CD1c-positive myeloid dendritic cell (primary cell): ENCODE results near the gene SYT2.
"Not testable (repeated sequence)": the region's sequence is repeated elsewhere in the genome, so short reads cannot be mapped to it uniquely, and the experiment has no call there.

Experiments used
- DNase-seq: peaks from one replicate; pipeline ENCODE4 v3.0.0-alpha.2; 2016; ENCODE audit errors: extremely low spot score

The SYT2 gene

GRCh38 chr1:202623075-202623474 lies 87.2 kb downstream of the SYT2 start:
- no peak for DNase-seq

DNA sequence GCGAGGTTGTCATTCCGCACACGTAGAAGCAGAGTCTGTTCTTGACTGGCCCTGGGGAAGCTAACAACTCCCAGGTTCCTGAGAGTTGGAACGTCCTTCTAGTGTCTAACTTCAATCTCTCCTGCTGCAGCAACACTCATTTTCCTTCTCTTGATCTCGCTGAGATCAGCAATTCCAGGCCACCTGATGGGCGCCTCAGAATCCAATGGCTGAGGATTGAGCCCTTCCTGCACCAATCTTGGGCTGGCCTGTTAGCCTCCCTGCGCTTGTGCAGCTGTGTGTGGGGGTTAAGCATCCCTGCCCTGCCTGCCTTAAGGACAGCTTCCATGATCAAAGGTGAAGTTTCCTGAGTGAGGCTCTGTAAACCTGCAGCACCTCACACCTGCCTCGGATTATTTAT lies 87.9 kb downstream of the SYT2 start:
- no peak for DNase-seq

DNA sequence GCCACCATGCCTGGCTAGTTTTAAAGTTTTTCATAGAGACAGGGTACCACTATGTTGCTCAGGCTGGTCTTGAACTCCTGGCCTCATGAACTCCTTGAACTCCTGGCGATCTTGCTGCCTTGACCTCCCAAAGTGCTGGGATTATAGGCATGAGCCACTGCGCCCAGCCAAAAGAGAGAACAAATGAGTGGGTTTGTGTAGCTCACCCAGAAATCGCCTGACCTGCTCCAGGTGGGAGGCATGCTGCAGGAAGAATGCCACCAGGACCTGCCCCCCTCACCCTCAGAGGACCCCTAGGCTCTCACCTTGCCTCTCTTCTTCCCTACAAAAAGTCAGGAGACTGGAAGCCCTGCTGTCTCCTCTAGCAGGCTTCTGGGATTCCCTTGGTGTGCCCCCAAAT lies 88.8 kb downstream of the SYT2 start:
- no peak for DNase-seq

DNA sequence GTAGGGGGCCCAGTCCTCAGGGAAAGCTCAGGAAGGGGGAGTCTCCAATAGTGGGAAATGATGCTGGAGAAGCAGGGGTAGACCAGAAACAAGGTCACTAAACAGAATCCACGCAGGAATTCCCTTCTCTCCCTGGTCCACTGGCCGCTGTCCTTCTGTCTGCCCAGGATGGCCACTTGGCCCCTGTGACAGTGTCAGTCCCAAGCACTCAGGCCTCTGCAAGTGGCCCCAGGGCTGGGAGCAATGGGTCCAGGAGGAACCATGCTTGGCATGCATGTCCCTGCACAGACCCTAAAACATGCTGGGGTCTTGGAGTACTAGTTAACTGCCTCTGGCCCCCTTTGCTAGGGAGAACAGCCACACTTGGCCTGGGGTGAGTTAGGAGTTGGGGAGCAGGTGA lies 90.2 kb downstream of the SYT2 start:
- DNase-seq = not testable (repeated sequence)

DNA sequence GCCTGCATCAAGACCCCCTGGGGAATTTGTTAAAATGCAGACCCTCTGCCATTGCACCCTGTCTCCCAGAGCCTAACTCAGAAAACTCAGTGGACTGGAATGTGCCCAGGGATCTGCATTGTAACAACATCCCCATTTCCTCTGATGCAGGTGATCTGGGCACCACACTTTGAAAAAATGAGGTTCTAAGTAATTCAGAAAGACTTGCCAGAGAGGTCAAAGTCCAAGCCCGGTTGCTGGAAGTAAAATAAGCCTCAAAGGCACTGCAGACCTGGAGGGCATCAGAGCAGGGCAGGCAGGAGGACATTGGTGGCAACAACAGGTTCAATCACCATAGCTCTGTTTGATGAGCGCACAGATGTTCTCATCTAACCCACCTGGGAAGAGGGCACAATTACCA lies 90.7 kb downstream of the SYT2 start:
- no peak for DNase-seq

DNA sequence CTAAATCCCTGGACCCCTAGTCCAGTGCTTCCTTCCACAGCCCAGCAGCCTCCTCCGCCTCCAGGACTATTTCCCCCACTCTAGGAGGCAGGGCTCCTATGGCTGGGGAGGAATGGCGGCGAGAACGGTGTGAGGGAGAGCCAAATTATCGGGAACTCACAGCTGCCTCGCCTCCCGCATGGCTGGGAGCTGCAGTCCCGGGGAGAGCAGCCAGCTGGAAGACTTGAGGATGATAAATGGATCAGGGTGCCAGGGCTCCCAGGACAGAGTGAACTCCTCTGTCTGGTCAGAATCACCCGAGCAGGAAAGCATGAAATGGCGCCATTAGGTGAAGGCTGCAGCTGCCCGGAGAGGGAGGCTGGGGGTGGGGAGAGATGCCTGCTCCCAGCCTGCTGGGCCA lies 91.2 kb downstream of the SYT2 start:
- DNase-seq = not testable (repeated sequence)

DNA sequence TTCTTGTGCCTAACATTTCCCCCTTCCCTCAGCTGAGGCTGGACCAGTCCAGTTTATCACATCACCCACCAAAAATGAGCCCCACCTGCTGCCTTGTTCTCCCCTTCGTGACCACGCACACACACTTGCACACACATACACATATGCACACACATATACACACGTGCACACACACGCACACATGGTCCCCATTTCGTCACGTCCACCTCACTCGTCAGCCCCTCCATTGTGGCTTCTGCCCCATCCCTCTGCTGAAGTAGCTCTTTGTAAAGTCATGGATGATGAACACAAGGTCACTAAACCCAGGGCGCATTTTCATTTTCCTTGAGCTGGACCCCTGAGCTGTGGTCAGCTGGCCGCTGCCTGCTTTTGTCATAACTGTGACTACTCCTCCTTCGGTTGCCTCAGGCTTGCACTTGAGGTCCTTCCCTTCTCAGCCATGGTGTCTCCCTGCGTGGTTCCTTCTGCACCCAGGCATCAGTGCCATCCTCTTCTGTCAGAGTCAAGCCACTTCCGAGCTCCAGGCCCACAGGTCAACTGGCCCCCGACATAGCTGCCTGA lies 93.8 kb downstream of the SYT2 start:
- DNase-seq = peak; percentile 33

DNA sequence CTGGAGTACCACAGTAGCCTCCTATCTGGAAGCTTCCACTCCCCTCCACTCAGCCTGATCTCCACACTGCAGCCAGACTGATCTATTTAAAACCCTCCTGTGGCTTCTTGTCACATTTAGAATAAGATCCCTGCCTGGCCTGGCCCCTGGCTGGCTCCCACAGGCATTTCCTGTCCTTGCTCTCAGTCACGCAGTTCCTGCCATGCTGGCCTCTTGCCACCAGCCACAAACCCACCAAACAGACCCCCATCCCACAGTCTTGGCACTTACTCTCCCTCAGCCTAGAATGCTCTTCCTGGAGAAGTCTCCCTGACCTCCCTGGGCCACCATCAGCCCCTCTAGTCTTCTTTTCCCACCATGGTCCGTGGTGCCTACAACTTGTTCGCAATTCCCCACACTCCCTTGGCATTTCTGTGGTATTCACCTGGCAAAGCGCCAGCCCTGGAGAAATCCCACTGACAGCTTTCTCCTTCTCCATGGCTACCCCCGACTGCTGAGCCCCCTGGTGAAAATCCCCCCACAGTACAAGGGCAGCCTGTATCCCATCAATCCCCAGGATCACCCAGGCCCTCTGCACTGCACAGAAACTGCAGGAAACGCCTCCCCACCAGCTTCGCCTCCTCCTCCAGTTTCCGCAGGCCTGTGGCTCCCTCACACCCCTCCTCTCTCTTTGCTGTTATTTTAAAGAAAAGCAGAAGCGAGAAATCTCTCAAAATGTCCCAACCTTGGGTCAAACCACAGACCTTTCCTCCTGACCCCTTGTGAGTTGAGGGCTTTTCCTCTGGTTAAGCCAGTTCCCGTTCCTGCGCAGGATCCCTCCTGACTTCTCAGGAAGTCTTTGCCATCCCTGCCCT lies 94.5 kb downstream of the SYT2 start:
- DNase-seq = peak; percentile 96

- not testable (repeated sequence) for DNase-seq
Observed at GRCh38 chr1:202615208-202615500, 95.1 kb downstream of the SYT2 start.

DNA sequence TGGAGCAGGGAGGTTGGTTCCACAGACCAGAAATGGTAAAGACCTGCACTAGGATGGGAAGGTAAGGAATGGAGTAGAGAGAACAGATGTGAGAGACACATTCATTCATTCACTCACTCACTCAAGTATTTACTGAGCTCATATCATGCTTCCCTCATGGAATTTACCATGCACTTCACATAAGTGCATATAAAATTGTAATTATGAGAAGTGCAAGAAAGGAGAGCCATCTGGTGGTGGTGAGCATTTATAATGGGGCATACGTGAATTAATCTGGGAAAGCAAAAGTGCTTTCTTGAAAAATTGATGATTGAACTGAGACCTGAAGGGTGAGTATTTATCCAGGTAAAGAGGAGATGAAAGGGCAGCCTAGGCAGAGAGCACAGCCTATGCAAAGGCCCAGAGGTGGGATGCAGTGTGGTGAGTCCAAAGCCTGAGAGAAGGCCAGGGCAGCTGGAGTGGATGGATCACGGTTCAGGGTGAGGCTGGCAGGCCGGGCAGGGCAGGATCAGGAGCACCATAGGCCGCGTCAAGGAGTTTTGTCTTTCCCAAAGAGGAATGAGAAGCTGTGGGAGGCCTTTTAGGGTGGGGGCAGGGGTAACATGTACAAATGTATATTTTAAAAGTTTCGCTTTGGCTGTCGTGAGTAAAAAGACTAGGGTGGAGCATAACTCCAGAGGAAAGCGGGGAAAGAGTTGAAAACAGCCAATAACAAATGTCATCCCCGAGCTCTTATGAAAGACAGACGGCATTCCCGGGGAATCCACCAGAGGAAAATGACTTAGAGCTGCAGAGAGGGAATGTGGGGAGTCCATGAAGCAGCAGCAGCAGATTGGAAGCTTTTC lies 95.7 kb downstream of the SYT2 start:
- not testable (repeated sequence) for DNase-seq

- DNase-seq = no peak
Observed at GRCh38 chr1:202613571-202613970, 96.7 kb downstream of the SYT2 start.

DNA sequence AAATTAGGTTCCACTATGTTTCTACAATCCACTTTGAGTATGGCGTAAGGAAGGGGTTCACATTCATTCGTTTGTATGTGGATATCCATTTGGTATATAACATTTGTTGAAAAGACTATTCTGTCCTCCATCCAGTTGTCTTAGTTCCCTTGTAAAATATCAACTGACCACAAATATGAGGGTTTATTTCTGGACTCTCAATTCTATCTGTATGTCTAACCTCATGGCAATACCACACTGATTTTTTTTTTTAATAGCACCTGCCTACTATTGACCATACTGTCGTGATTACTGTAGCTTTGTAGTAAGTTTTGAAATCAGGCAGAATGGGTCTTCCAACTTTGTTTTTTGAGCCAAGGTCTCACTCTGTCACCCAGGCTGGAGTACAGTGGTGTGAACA lies 98.2 kb downstream of the SYT2 start:
- DNase-seq = not testable (repeated sequence)

DNA sequence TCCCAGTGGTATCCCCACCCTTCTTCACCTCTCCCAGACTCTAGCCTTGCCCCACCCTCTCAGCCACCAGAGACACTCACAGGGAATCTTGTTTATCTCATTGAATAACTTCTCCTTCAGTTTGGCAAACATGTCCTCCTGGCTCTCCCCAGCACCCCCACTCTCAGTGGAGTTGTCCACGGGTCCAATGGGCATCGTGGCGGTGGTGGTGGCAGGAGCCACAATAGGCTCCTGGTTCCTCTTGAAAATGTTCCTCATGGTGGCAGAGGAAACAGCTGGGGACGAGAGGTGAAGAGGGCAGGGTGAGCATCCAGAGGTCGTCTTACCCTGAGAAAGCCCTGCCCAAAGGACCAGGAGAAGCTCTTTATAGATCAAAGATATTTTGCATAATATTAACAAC lies 104.7 kb downstream of the SYT2 start:
- no peak for DNase-seq

DNA sequence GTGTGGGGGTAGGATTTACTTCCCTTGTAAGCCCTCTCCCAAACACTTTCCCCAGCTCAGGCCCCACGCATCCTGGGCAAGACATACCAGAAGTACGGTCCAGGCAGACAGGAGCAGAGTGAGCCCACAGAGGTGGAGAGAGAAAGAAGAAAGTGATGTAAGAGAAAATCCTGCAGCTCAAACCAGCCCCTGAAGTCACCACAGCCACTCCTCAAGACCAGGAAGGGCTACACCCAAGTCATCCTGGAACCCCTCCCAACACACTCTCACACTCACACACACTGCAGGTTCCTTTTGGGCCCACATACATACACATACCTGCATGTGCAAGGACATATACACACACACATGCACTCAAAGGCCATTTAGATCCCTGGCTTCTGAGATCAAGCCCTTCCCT lies 106.8 kb downstream of the SYT2 start:
- DNase-seq = no peak

GRCh38 chr1:202600432-202601041 lies 109.7 kb downstream of the SYT2 start:
- DNase-seq = no peak

GRCh38 chr1:202599669-202600431 lies 110.4 kb downstream of the SYT2 start:
- DNase-seq = peak; percentile 55

DNA sequence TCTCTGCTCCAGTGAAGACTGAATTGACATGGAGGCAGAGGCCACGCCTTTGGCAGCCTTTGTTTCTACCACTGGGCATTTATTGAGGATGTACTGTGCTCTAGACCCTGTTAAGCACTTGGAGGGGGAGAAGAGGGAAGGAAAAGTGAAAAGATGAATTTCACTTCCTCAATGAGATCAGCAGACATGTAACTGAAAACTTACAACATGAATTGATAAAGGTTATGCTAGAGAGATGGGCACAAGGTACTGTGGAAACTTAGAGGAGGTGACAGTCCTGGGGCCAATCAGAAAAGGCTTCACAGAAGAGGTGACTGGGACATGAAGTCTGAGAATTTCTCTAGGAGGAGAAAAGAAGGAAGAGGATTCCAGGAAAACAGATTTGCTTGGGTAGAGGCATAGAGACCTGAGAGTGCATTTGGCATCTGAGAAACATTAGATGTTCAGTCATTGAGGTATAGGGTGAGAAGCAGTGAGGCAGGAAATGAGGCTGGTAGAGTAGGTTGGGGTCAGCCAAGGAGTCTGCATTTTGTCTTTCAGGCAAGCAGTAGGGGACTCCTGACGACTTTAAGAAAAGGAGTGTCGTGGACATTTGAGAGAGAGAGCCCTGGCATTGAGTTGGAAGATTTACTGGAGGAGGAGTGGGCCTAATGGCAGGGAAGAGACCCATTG lies 113.0 kb downstream of the SYT2 start:
- DNase-seq = no peak

- no peak for DNase-seq
Observed at GRCh38 chr1:202596638-202597037, 113.6 kb downstream of the SYT2 start.

- no peak for DNase-seq
Observed at GRCh38 chr1:202593845-202594244, 116.4 kb downstream of the SYT2 start.

DNA sequence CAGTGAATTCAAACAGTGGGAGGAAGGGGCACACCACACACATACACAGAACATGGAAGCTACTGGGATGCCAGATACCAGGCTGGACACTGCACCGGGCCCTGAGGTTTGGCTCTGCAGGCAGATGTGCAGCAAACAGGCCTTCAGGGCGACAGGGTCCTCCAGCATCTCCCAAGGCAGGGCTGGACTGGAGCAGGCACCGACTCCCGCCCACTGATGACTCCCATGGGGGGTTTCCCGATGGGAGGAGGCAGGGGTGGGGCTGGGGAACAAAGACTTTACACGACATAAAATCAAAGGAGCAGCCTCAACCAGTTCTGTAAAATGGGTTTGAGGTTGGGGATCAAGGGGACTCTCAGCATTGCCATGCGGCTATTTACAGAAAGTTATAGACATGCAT lies 118.1 kb downstream of the SYT2 start:
- DNase-seq = no peak

- no peak for DNase-seq
Observed at GRCh38 chr1:202591515-202591914, 118.7 kb downstream of the SYT2 start.
